GDM1 (cell line): ENCODE results near the gene UBAP1.
"Not testable (repeated sequence)": the region's sequence is repeated elsewhere in the genome, so short reads cannot be mapped to it uniquely, and the experiment has no call there.

Experiments used
- DNase-seq: peaks from one replicate; lab custom pipeline; 2025; lab: John Stamatoyannopoulos, UW

The UBAP1 gene

DNA sequence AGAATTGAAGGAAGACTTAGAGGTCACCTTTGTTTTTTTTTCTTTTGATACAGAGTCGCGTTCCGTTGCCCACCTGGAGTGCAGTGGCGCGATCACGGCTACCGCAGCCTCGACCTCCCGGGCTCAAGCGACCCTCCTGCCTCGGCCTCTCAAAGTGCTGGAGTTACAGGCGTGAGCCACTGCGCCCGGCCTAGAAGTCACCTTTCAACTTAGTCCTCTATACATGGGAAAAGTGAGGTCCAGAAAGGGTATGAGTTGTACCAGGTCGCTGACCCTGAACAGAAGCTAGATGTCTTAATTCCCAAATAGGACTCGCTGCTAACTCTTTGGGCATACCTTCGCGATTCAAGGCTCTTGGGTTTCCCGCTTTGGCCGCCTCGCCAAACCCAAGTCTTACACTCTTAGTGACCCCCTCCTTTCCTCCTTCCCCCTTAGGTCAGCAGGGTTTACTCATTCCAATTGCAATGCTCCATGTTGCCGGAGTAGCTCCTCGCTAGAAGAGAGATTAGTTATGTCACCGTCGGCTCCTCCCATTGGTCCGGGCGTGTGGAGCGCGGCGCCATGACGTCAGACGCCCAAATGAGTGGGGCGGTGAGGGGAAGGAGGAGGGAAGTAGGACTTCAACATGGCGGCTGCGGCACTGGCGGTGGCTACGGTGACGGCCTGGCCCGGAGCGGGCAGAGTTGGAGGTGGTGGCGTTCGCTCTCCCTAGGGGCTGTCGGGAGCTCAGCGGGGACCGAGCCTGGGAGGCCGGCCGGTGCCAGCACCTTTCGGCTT, at the start of gene UBAP1:
Gene UBAP1, plus strand, starts transcription at position 608 of the 777 bp plus-strand sequence. CDS start 41,872 bp downstream, outside the sequence.
- DNase-seq: peak; percentile 93

DNA sequence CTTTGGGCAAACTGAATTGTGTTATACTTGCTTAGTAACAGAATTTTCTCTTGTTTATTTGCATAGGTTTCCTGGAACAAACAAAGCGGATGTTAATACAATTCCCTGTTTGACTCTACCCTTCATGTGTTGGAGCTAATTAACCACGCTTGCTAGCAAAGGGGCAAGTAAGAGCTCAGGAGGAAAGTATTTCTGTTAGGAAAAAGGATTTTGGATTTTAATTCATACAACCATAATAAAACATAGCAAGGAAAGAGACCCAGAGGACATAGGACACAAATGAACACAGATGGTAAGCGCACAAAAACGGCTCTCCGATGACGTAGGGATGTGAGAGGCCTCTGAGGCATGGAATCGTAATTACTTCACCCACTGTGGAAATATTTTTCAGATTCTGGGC, 47.3 kb upstream of the UBAP1 start:
- no peak for DNase-seq

DNA sequence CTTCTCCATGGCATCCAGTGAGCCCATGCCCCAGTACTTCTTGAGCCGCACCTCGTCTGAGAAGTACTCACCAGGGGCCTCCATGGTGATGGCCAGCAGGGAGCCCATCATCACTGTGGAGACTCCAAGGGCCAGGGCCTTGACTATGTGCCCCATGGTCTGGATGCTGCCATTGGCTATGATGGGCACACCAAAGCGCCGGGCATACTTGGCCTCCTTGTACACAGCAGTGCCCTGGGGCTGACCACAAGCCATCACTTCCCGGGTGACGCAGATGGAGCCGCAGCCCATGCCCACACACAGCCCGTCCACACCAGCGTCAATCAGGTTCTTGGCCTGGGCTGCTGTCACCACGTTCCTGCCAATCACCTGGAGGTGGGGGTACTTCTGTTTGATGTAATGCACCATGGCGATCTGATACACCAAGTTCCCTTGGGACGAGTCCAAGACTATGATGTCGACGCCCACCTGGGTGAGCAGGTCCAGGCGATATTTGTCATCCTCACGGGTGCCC, 45.4 kb upstream of the UBAP1 start:
- no peak for DNase-seq

DNA sequence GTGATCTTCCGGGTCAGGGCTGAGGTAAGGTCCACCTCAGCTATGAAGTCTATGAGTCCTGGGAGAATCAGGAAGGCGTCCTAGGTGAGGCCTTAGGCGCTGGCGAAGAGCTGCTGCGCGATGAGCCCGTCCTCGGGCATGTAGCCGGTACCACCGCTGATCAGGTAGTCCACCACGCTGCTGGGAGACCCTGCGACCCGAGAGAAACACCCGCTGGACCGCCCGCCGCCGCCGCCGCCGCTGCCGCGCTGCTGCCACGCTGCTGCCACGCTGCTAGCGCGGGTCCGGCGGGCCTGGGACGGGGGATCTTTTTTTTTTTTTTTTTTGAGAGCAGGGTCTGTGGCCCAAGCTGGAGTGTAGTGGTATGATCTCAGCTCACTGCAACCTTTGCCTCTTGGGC, 44.3 kb upstream of the UBAP1 start:
- DNase-seq: no peak

DNA sequence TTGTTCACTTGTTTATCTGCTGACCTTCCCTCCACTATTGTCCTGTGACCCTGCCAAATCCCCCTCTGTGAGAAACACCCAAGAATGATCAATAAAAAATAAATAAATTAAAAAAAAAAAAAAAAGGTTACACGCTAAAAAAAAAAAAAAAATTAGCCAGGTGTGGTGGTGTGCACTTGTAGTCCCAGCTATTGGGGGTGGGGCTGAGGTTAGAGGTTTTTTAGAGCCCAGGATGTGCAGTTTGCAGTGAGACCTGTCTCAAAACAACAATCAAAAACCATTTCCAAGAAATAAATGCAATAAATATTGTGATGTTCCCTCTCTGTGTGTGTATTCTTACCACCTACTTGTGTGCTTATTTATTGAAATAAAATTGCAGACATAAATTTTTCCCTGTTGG, 40.2 kb upstream of the UBAP1 start:
- DNase-seq: not testable (repeated sequence)

DNA sequence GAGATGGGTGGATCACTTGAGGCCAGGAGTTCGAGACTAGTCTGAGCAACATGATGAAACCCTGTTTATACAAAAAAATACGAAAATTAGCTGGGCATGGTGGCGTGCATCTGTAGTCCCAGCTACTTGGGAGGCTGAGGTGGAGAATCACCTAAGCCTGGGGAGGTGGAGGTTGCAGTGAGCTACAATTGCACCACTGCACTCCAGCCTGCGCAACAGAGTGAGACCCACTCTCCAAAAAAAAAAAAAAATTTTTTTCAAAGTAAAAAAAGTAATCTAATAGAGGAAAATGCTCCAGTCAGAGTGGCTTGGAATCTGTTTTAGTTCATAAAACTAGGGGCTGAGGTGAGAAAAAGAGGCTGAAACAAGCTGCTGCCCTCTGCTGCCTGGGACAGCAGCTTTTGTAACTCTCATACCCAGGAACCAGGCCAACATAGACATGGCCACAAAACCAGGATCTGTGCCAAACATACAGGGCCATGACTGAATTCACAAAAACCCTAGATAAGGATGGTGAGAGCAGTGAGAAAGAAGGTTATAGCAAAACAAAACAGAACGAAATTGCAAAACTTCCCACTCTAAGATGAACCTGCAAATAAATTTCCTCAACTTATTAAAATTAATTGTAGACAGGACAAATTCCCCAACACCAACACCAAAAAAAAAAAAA, 39.2 kb upstream of the UBAP1 start:
- DNase-seq: peak; percentile 53

DNA sequence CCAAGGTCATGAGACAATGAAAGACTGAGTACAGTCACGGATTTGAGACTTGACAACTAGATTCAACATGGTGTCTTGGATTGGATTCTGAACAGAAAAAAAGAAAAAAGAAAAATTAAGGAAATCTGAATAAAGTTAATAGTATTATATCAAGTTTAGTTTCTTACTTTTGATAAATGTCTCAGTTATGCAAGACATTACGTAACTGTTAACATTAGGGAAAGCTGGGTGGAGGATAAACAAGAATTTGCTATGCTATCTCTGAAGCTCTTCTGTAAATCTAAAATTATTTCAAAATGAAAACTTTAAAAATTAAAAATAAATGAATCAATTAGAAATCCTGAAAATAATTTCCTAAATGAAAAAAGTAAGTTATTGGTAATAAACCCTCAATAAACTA, 38.0 kb upstream of the UBAP1 start:
- no peak for DNase-seq

DNA sequence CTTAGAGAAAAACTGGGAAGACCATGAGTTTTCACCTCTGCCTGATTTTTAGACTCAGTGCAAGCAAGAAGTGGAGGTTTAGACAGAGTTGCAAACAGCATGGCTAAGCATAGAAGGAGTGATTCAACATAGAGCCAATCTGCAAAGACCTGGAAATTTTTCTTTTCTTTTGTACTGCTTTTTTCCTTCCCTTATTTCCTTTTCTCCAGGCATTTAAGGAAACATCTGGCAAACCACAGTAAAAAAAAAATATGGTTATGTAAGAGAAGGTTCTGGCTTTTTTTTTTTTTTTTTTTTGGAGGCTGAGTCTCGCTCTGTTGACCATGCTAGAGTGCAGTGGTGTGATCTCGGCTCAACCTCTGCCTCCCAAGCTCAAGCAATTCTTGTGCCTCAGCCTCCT, 35.7 kb upstream of the UBAP1 start:
- no peak for DNase-seq

DNA sequence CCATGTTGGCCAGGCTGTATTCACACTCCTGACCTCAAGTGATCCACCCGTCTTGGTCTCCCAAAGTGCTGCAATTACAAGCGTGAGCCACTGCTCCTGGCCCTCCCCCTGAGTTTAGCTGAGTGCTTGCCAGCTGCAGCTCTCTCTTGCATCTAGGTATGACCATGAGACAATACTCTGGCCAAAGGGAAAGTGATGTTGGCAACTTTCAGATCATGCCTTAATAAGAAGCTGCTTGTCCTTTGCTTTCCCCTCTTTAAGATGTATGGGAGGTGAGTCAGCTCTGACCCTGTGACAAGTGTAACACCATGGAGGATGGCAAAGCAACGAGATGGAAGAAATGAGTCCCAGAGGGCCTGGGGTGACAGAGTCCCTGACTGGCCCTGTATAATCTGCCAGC, 33.7 kb upstream of the UBAP1 start:
- DNase-seq: no peak

DNA sequence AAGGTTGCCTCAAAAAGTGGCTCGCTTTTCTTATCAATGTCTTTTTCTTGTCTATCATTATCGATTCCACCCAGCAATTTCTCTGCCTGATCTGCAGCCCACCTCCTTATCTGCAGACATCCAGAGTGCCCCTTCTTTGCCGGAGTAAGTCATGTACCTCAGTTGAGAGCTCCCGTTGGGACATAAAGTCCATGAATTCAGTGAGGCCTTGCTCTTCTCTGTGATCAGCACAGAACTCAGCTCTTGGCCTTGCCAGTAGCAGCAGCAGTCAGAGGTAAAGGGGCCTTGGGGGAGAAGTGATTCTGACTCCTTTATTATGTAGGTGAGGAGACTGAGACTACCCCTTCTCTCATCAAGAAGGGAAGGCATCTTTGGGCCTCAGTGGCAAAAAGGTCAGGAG, 27.4 kb upstream of the UBAP1 start:
- no peak for DNase-seq

DNA sequence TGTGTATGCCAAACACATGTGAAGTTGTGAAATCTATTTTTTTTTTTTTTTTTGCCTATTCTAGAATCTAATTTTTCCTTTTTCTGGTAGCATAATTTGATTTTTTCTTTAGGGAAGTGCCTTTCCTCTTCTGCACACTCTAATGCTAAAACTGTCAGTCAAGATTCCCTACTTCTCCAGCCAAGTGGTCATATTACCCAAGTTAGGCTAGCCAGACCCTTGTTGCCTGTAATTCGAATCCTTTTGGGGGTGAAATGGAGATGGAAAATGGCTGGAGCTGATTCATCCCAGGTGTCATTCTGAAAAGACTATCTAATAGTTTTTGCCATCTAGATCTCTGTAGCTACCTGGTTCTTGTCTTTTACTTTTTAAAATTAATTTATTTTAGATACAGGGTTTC, 24.8 kb upstream of the UBAP1 start:
- DNase-seq: no peak

DNA sequence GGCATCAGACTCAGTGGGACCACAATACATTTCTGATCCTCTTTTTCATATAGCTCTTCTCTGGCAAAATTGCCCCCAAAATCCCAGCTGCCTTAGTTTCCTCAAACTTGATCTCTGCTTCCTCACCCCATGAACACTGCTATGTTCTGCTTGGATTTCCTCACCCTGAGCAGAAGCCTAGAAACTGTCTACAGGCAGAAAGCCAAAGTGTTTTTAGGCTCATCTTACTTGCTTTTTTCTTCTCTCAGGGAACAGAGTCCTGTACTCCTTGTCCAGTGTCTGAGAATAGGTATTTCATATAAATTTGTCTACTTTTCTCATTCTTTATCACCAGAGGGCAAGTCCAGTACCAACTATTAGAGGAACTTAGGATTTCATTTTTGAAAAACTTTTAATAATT, 21.5 kb upstream of the UBAP1 start:
- DNase-seq: no peak

DNA sequence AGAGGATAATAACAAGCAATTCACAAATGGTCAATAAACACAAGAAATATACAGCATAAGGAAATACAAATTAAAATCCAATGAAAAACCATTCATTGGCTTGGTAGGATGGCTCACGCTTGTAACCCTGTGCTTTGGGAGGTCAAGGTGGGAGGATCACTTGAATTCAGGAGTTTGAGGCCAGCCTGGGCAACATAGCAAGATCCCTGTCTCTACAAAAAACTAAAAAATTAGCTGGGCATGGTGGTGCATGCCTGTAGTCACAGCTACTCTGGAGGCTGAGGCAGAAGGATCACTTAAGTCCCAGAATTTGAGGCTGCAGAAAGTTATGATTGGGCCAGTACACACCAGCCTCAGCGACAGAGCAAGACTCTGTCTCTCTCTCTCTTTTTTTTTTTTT, 20.9 kb upstream of the UBAP1 start:
- DNase-seq: no peak

DNA sequence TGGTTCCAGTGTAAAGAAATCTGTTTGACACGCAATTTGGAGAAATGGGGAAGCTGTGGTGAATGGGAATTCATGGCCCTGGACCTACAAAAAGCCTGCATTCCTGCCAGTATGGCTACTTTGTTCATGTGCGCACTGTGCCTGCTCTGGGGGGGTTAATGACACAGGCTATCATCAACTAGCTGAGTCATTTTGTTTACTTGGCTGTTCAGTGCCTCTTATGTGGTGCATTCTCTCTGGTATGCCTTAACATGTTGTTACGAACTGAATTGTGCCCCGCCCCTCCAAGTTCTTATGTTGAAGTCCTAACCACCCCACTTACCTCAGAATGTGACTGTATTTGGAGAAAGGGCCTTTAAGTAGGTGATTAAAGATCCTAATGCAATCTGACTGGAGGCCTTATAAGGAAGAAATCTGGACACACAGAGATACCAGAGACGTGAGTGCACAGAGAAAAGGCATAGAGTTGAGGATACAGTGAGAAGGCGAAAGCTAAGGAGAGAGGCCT, 20.4 kb upstream of the UBAP1 start:
- no peak for DNase-seq

DNA sequence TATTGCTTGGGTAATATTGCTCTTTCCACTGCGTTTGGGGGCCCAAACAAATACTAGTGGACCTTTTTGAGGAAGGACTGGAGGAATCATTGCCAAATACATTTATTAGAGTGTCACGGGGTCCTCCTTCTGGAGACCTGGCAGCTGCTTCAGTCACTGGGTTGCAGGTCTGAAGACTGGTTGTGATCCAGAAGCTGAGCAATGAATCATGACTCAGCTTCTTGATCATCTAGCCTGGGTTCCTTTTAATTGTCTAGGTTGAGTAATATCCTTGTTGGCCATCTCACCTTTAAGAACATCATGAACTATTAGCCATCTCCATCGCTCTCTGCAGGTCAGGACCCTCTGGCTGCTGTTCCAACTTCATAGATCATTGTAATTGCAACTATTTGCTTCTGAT, 15.4 kb upstream of the UBAP1 start:
- DNase-seq: no peak

DNA sequence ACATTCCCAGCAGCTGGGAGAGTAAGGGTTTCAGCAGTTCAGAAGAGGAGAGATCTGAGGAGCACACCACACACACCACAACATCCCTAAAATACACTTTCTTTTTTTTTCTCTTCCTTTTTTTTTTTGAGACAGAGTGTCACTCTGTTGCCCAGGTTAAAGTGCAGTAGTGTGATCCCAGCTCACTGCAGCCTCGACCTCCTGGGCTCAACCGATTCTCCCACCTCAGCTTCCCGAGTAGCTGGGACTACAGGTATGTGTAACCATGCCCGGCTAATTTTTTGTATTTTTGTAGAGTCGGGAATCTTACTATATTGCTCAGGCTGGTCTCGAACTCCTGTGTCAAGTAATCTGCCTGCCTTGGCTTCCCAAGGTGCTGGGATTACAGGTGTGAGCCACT, 9.7 kb upstream of the UBAP1 start:
- peak; percentile 27 for DNase-seq

DNA sequence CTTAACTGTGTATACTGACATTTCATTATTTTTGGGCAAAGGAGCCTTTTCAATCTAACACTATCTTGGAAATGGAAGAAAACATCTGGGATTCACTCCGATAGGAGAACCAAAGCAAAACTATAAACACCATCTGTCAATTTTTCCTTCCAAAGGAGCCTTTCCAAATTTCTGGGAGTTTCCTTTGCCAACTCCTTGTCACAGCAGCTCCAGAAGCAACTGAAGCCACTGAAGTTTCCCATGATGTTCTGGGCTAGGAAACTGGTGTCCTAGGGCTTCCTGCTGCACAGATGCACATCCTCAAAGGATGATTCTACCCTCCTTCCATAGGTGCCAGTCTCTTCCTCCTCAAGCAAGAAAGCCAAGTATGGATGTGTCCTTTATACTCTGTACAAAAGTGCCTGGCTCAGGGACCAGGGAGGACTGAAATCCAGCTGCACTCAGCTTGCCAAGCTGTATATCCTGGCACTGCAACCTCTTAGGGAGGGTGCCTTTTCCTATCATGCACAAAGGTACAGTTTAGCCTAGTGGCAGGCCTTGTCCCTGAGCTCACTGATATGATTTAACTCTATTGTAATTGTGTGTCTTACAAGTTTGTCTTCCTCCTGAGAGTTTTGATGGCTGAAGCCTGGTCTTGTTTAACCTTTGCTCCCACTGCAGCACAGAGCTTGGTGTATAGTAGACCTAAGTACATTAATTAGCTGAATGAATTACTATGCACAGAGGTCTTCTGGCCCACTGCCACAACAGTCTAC, 8.4 kb upstream of the UBAP1 start:
- no peak for DNase-seq

DNA sequence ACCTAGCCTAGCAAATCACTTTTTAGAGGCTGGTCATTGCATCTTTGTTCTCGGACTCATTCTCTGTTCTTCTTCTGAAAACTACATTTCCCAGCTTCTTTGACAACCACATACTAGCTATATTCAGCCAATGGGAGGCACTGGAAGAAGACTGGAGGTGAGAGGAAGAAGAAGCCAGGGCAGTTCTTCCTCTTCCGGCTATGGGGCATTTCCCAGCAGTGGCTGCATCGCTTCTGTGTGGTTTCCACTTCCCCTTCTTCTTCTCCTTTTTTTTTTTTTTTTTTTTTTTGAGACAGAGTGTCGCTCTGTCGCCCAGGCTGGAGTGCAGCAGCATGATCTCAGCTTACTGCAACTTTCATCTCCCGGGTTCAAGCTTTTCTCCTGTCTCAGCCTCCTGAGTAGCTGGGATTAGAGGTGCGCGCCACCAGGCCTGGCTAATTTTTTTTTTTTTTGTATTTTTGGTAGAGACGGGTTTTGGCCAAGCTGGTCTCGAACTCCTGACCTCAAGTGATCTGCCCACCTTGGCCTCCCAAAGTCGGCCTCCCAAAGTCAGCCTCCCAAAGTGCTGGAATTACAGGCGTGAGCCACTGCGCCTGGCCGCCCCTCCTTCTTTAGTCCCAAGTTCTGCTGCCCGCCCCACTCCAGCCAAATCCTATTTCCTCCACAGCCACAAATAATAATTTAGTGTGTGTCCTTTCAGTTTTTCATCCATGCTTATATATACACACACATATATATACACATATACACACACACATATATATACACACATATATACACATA, 6.9 kb upstream of the UBAP1 start:
- DNase-seq: peak; percentile 82

DNA sequence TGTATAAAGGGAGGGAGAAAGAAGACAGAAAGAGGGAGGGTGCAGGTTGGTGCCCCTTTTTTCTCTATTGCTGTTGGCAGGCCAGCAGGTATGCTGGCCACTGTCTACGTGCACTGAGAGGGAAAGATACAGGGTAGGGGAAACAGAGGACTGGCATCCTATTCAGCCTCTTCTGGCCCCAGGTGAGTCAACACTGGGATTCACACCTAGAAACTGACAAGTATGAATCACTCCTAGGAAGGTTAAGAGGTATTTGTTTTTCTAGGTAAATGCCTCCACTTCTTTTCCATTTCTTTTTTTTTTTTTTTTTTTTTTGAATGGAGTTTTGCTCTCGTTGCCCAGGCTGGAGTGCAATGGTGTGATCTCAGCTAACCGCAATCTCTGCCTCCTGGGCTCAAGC, 2.8 kb upstream of the UBAP1 start:
- no peak for DNase-seq

DNA sequence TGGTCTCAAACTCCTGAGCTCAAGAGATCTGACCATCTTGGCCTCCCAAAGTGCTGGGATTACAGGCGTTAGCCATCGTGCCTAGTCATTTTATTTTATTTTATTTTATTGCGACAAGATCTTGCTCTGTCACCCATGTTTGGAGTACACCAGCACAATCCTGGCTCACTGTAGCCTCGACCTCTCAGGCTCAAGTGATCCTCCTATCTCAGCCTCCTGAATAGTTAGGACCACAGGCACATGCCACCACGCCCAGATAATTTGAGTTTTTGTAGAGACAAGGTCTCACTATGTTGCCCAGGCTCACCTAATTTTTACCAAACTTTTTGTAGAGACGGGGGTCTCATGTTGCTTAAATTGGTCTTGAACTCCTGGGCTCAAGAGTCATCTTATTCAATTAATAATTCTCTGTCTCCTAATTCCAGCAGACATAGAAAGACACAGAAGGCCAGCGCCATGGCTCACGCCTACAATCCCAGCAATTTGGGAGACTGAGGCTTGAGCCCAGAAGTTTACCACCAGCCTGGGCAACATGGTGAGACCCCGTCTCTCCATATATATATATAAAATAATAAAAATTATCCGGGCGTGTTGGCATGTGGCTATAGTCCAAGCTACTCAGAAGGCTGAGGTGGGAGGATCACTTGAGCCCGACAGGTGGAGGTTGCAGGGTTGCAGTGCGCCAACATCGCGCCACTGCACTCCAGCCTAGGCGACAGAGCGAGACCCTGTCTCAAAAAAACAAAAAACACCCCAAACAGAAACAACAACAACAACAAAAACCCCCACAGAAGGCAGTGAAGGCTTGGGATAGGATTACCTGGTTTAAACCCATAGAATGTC, 1.0 kb upstream of the UBAP1 start:
- no peak for DNase-seq
